H9 (cell line): ENCODE results near the gene GREB1L. TPM values are rescaled to one million over a fixed set of nuclear protein-coding genes. Genes with fewer than 3 reads are reported as not detected.

Source experiments
- DNase-seq: peaks from one replicate; pipeline ENCODE4 v3.0.0-alpha.2; 2017
- H2AFZ ChIP-seq: one replicate; pipeline ENCODE4 v1.6.1; 2013; ENCODE audit warnings: mild to moderate bottlenecking, low read length, control low read depth, moderate library complexity
- H2AK5ac ChIP-seq: 2 replicates; pipeline ENCODE4 v1.6.1; 2013; ENCODE audit warnings: low read length, control low read depth, mixed read lengths; ENCODE audit not compliant: insufficient read length
- H2BK120ac ChIP-seq: one replicate; pipeline ENCODE4 v1.6.1; 2013; ENCODE audit warnings: low read depth, mild to moderate bottlenecking, low read length, control low read depth, inconsistent platforms; ENCODE audit not compliant: poor library complexity, severe bottlenecking
- H2BK12ac ChIP-seq: 2 replicates; pipeline ENCODE4 v1.6.1; 2013; ENCODE audit warnings: low read length, control low read depth, mixed read lengths, low read depth; ENCODE audit not compliant: insufficient read length
- H2BK15ac ChIP-seq: 2 replicates; pipeline ENCODE4 v1.6.1; 2013; ENCODE audit warnings: low read depth, low read length, control low read depth
- H2BK20ac ChIP-seq: one replicate; pipeline ENCODE4 v1.6.1; 2013; ENCODE audit warnings: low read depth, mild to moderate bottlenecking, low read length, control low read depth, inconsistent platforms; ENCODE audit not compliant: poor library complexity, severe bottlenecking
- H2BK5ac ChIP-seq: 2 replicates; pipeline ENCODE4 v1.6.1; 2013; ENCODE audit warnings: low read length, control low read depth, mixed read lengths; ENCODE audit not compliant: insufficient read length
- H3K14ac ChIP-seq: 2 replicates; pipeline ENCODE4 v1.6.1; 2013; ENCODE audit warnings: low read length, control low read depth; ENCODE audit not compliant: insufficient read depth
- H3K18ac ChIP-seq: 2 replicates; pipeline ENCODE4 v1.6.1; 2013; ENCODE audit warnings: low read depth, mild to moderate bottlenecking, mixed read lengths, low read length, control low read depth; ENCODE audit not compliant: insufficient read length
- H3K23ac ChIP-seq: 2 replicates; pipeline ENCODE4 v1.6.1; 2013; ENCODE audit warnings: low read length, control low read depth, mixed read lengths, low read depth; ENCODE audit not compliant: insufficient read length
- H3K23me2 ChIP-seq: 2 replicates; pipeline ENCODE4 v1.6.1; 2013; ENCODE audit warnings: low read depth, mild to moderate bottlenecking, mixed read lengths, low read length, control low read depth; ENCODE audit not compliant: insufficient read length, poor library complexity, severe bottlenecking
- H3K27ac ChIP-seq: 2 replicates; pipeline ENCODE4 v1.5.1; 2013; ENCODE audit warnings: low read length, control low read depth, mixed read lengths, low read depth; ENCODE audit not compliant: insufficient read length
- H3K27me3 ChIP-seq: 2 replicates; pipeline ENCODE4 v1.6.1; 2013; ENCODE audit warnings: low read length, control low read depth, inconsistent platforms; ENCODE audit not compliant: insufficient read depth
- H3K4ac ChIP-seq: 2 replicates; pipeline ENCODE4 v1.6.1; 2013; ENCODE audit warnings: low read depth, mild to moderate bottlenecking, control low read depth, inconsistent platforms, low read length, moderate library complexity
- H3K4me1 ChIP-seq: 2 replicates; pipeline ENCODE4 v1.6.1; 2013; ENCODE audit warnings: low read length, control low read depth, inconsistent platforms; ENCODE audit not compliant: insufficient read depth
- H3K4me2 ChIP-seq: 2 replicates; pipeline ENCODE4 v1.6.1; 2013; ENCODE audit warnings: low read length, control low read depth, mixed read lengths; ENCODE audit not compliant: insufficient read length, insufficient read depth
- H3K56ac ChIP-seq: 2 replicates; pipeline ENCODE4 v1.6.1; 2013; ENCODE audit warnings: low read depth, mild to moderate bottlenecking, mixed read lengths, low read length, control low read depth; ENCODE audit not compliant: insufficient read length
- H3K79me1 ChIP-seq: 2 replicates; pipeline ENCODE4 v1.6.1; 2013; ENCODE audit warnings: low read depth, mild to moderate bottlenecking, moderate library complexity, low read length, control low read depth, inconsistent platforms; ENCODE audit not compliant: insufficient read depth, poor library complexity, severe bottlenecking
- H3K79me2 ChIP-seq: 2 replicates; pipeline ENCODE4 v1.6.1; 2013; ENCODE audit warnings: low read length, control low read depth, inconsistent platforms; ENCODE audit not compliant: insufficient read depth
- H3K9ac ChIP-seq: 2 replicates; pipeline ENCODE4 v1.6.1; 2013; ENCODE audit warnings: low read length, control low read depth, mixed read lengths; ENCODE audit not compliant: insufficient read length; ENCODE audit errors: extremely low read depth
- H3K9me3 ChIP-seq: one replicate; pipeline ENCODE4 v1.6.1; 2013; ENCODE audit warnings: low read depth, low read length, inconsistent platforms; ENCODE audit not compliant: control insufficient read depth
- H3T11ph ChIP-seq: one replicate; pipeline ENCODE4 v1.6.1; 2013; ENCODE audit warnings: mild to moderate bottlenecking, low read length, control low read depth, inconsistent platforms
- H4K20me1 ChIP-seq: one replicate; pipeline ENCODE4 v1.6.1; 2013; ENCODE audit not compliant: control insufficient read depth, insufficient read length, insufficient read depth
- H4K5ac ChIP-seq: 2 replicates; pipeline ENCODE4 v1.6.1; 2013; ENCODE audit warnings: low read depth, mild to moderate bottlenecking, mixed read lengths, low read length, control low read depth; ENCODE audit not compliant: insufficient read length
- H4K8ac ChIP-seq: replicated peaks from 2 replicates; pipeline ENCODE4 v1.6.1; 2013; ENCODE audit warnings: low read length, control low read depth, mixed read lengths, low read depth; ENCODE audit not compliant: insufficient read length
- H4K91ac ChIP-seq: 2 replicates; pipeline ENCODE4 v1.6.1; 2013; ENCODE audit warnings: low read depth, mild to moderate bottlenecking, moderate library complexity, mixed read lengths, low read length, control low read depth; ENCODE audit not compliant: insufficient read length
- H3K27ac Mint-ChIP-seq, 3 experiments: 2 replicates in 2 of 3; 3 replicates in 1 of 3; pipeline ENCODE4 v1.8.0; 2020 to 2021; ENCODE audit warnings: mixed read lengths in 3 of 3, mild to moderate bottlenecking in 1 of 3, moderate library complexity in 1 of 3
- H3K27me3 Mint-ChIP-seq: 2 replicates; pipeline ENCODE4 v1.8.0; 2021; ENCODE audit warnings: low read depth, mild to moderate bottlenecking, moderate library complexity, mixed read lengths
- H3K36me3 Mint-ChIP-seq, 3 experiments: 2 replicates in 2 of 3; 3 replicates in 1 of 3; pipeline ENCODE4 v1.8.0; 2020 to 2021; ENCODE audit warnings: low read depth in 3 of 3, mixed read lengths in 3 of 3; ENCODE audit not compliant: insufficient read depth in 1 of 3
- H3K4me1 Mint-ChIP-seq, 2 experiments: 2 replicates each; pipeline ENCODE4 v1.8.0; 2020; ENCODE audit warnings: mixed read lengths in 2 of 2
- H3K4me3 Mint-ChIP-seq, 2 experiments: 2 replicates in 1 of 2; 3 replicates in 1 of 2; pipeline ENCODE4 v1.8.0; 2020 to 2021; ENCODE audit warnings: mild to moderate bottlenecking in 2 of 2, mixed read lengths in 2 of 2, moderate library complexity in 1 of 2
- H3K9me3 Mint-ChIP-seq, 2 experiments: 2 replicates in 1 of 2; 3 replicates in 1 of 2; pipeline ENCODE4 v1.8.0; 2020; ENCODE audit warnings: mild to moderate bottlenecking in 2 of 2, mixed read lengths in 2 of 2, moderate library complexity in 1 of 2
- CTCF ChIP-seq: fragments of 200-600 bp; sonication (generic); conservative IDR thresholded peaks from 3 replicates; pipeline ENCODE4 v1.8.0; 2021; ENCODE audit warnings: antibody characterized with exemption, mild to moderate bottlenecking
- WGBS: extraction: QIAGEN DNeasy Blood & Tissue Kit; methylation state at CpG from one replicate; pipeline ENCODE4 v1.1.7; 2013; ENCODE audit warnings: missing lambda C conversion rate, low lambda C conversion rate, mixed read lengths; ENCODE audit not compliant: insufficient read length; ENCODE audit errors: extremely low coverage; 5-methylcytosine and 5-hydroxymethylcytosine counted together
- total RNA-seq: library from RNA; stranded (reverse); gene quantifications from 2 replicates; pipeline ENCODE4 v1.2.1, GENCODE V29; 2021

Gene GREB1L
- total RNA-seq, 1 experiment from 2014 or later: 2.7 TPM

DNA sequence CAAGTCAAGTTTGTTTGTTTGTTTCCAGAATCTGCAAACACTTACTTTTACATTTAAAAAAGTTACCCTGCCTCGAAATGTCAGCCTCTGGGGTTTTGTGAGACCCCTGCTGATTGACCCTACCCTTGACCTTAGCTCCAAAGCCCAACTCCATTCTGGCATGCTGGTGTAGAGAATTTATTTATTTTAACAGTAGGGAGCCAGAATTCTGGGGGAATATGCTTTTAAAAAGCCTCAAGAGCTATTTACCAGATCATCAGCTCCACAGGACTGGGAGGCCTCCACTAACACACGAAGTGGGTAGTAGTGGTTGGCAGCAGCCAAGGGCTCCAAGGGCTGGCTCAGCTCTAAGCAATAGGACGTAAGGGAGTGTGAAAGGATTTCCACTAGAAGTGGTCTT, 23.2 kb upstream of the GREB1L start:
- H3K27me3 ChIP-seq: peaks cover 15% of the 10 kb centered on the region; the same call in 1 of the 2 replicates

More for the DNA sequence above, 23.2 kb upstream of the GREB1L start:
- Histone ChIP-seq H2BK120ac (no peak overlapping the region), H2BK5ac (no peak overlapping the region), H3K14ac (no peak overlapping the region), H2BK12ac (no peak overlapping the region), H3K79me1 (no peaks in the 10 kb centered on the region), H3K23ac (no peak overlapping the region), H2AK5ac (no peak overlapping the region), H2BK15ac (no peak overlapping the region), H3K9me3 (no peaks in the 10 kb centered on the region), H3K4me2 (no peak overlapping the region), H4K5ac (no peak overlapping the region), H3K56ac (no peak overlapping the region), H3K4ac (no peak overlapping the region), H3K18ac (no peak overlapping the region), H3T11ph (no peak overlapping the region), H4K8ac (no peak overlapping the region), H4K20me1 (no peaks in the 10 kb centered on the region), H3K23me2 (no peaks in the 10 kb centered on the region), H3K4me1 (no peaks in the 10 kb centered on the region), H2AFZ (no peak overlapping the region), H3K79me2 (no peaks in the 10 kb centered on the region), H3K9ac (no peak overlapping the region), H3K27ac (no peak overlapping the region), H4K91ac (no peak overlapping the region), H2BK20ac (no peak overlapping the region)
- no CpG with 5 or more reads among the region's 3 CpGs for WGBS
- peaks cover 6 to 9% of the 10 kb centered on the region in 2 experiments for H3K4me1 Mint-ChIP-seq
- H3K4me3 Mint-ChIP-seq: no peak overlapping the region
- no peak for TF ChIP-seq CTCF
- H3K27ac Mint-ChIP-seq: no peak overlapping the region
- H3K9me3 Mint-ChIP-seq: no peaks in the 10 kb centered on the region
- no peaks in the 10 kb centered on the region for H3K36me3 Mint-ChIP-seq
- no peak for DNase-seq
- H3K27me3 Mint-ChIP-seq: peaks cover 78% of the 10 kb centered on the region
